IPS-11a (cell line): ENCODE results near the gene NCK2.

Experiments
- H3K4me3 ChIP-seq: one replicate; pipeline ENCODE4 v1.5.1; 2013; ENCODE audit warnings: low read depth, low read length, control low read depth

The NCK2 gene

DNA sequence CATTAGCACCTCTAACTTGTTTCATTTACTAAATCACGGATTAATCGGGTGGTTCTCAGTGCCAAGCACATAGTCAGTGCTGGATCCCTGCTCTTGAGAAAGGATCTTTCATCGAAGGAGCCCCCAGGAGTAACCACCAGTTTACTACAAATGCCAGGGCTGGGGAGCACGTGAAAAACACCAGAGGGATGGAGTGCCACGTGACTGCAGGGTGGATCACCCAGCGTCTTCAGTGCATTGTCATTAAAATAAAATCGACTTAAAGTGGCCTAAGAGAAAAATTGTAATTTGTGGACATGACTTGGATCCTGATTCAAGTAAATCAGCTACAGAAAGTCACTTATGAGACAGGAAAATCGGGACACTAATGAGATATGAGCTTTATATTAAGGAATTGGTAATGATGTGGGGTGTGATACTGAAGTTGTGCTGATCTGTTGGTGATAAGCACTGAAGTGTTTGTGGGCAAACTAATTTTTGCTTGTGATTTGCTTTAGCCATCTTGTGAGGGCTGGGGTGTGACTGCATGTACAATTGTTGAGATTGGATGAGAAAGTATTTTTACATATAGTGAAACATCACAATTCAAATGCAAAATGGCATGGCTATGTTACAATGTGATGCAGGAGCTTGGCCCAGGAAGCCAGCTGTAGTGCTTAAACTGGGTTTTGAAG, 63.8 kb downstream of the NCK2 start:
- no peak overlapping the region for H3K4me3 ChIP-seq

DNA sequence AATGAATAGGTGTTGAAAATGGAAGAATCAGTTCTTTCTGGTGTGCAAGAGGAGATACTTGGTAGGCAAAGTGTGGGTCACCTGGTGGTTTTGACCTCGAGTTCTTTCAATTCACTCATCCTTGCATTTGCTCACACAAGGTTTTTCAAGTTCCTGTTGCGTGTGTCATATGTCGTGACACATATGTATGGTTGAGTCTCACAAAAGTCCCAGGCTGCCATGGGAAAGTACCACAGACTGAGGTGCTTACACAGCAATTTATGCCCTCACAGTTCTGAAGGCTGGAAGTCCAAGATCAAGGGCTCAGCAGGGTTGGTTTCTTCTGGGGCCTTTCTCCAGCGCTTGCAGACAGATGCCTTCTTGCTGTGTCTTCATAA, 64.4 kb downstream of the NCK2 start:
- no peak overlapping the region for H3K4me3 ChIP-seq

DNA sequence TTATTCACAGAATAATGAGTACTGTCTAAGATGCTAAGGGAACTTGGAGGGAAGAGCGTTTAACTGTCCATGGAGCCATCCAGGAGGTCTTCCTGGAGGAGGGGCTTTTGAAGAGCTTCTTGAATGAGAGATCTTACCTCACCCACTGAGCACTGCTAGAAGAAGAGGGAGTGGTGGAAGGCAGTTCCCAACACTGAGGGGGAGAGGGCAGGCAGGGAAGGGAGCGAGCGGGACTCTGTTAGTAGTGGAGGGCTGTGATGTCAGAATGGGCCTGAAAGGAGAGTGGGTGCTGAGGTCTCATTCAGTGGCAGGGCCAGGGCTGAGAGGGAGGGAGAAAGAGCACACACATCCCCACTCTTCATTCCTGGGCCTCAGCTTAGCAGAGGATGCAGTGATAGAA, 65.0 kb downstream of the NCK2 start:
- no peak overlapping the region for H3K4me3 ChIP-seq

DNA sequence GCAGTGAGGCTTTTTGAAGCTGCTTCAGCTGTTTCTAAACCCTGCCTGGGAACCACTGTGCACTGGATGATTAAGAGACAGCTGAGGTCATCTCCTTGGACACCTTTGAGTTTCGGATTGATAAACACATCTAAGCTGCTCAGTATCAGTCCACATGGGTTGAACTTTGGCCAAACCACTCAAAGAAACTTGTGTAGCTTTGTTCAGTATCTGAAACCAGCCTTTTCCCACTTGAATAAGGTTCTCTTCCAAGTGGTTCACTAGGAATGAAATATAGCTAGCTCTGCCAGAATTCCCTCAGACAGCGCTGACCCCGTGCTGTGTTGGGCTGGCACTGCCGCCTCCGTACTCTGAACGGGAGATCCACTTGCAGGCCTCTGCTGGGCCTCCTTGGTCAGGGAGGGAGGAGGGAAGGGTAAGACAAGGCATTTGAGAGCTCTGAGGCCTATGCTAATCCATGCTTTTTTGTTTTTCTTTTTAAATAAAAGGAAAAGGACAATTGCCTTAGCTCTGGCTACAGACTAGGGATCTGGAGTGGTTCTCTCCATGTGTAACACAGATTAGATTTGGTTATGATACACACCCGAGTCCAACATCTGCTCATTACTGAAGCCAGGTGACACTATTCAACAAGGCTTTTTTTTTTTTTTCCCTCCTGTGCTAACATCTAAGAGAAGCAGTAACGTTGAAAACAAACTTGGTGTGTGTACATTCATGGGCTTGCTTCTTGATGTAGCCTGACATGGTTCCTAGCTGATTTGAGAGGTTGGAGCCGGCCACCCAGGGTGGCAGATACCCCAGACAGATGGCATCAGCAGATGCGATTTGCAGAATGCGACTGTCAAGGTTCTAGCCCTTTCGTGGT, 67.7 kb downstream of the NCK2 start:
- H3K4me3 ChIP-seq: no peak overlapping the region

DNA sequence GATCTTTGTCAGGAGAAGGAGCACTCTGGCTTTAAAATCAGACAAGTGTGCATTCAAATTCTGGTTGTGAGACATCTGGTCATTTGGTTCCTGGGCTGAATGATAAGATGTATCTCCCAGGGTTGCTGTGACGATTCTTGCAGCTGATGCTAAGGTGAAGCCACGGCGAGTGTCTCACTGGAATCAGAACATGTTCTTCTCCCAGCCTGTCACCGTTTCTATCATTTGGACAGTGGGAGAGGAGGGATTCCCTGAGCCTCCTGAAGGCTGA, 68.3 kb downstream of the NCK2 start:
- H3K4me3 ChIP-seq: no peak overlapping the region

DNA sequence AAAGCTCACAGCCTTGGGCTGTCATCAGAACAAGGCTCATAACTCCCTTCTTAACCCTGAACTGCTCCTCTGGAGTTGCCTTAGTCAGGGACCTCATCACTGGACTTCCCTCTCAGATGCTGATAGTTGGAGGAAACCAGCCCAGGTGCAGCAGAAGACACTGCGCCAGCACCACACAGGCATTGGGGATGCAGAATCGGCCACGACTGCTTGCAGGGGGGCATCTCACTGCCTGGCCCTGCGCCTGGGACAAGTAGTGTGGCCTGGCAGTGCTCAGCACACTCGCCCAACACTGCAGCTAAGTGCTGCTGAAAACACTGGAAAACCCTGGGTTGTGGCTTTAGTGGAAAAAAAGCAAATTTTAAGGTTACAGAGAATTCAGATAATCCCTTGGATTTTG, 68.7 kb downstream of the NCK2 start:
- H3K4me3 ChIP-seq: no peak overlapping the region

DNA sequence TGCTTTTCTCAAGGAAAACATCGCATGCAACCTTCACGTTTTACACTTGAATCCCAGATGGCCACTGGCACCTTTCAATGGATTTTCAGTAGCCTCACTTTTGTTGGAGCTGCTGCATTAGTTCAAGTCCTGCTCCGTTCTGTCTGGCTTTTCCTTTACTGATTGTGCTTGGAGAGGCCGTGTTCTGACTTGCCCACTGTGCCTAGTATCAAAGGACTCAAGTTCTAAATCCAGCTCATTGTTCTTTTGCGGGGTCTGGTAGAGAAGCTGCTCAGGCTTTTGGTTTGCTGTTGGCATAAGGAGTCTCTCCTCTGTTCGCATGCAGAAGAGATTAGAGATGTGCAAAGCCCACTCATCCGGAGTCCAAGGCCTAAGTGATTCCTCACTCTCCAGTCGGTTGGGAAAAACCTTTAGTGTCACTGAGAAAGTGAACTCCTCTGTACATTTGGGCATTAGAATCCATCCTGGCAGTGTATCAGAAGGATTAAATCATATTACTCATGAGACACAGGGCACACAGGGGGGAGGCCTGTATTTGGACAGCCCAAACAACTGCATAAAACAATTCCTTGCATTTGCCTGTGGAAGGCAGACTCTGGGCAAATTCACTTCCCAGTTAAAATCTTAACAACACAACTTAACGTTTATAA, 69.7 kb downstream of the NCK2 start:
- no peak overlapping the region for H3K4me3 ChIP-seq

DNA sequence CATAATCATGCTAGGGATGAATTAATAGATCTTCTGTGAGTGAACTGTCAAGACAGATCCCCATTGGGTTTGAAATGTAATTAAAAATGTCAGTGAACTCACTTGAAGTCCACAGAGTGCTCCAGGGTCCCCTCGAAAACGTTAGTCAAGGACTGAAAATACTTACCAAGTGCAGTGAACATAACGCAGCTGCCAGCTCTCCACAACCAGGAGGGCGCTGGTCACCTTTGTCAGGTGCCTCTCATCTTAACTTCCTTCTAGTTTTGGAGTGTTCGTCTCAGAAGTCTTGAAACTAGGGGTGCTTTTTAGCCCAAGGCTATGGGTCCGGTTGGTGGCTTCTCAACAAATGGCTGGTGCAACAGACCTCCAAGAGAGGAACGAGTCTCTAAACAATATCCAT, 70.7 kb downstream of the NCK2 start:
- no peak overlapping the region for H3K4me3 ChIP-seq

DNA sequence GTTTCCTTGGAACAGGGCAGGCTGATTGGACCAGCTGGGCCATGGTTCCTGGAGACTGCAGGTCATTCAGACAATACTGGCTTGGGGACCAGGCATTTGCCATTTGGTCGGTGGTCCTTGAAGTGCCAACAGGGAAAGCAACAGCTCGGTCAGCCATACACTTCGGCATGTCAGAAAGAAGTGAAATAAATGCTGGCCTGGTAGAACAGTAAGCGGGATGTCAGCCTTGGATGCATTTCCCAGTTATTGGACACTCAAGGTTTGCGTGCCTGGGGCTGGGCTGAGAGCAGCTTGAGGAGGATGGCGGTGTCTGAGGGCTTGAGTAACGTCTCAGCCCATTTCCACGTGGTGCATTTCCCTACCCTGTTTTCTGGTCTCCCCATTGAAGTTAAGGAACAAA, 75.4 kb downstream of the NCK2 start:
- H3K4me3 ChIP-seq: no peak overlapping the region

DNA sequence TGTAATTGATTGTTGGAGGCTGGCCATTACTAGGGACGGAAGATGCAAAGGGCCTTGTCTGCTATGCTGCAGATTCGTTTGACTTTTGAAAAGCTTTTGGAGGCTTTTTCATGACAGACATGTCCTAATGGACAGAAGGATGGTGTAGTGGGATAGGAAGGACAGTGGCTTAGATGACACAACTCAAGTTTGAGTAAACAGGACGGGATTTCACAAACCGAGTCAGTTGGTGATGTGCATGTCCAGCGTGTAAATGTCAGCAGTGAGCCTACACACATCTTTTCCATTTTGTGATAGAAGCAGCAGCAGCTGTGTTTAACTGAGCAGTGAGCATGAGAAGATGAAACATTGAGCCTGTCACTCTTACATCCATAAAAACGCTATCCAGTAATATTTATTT, 76.0 kb downstream of the NCK2 start:
- no peak overlapping the region for H3K4me3 ChIP-seq

DNA sequence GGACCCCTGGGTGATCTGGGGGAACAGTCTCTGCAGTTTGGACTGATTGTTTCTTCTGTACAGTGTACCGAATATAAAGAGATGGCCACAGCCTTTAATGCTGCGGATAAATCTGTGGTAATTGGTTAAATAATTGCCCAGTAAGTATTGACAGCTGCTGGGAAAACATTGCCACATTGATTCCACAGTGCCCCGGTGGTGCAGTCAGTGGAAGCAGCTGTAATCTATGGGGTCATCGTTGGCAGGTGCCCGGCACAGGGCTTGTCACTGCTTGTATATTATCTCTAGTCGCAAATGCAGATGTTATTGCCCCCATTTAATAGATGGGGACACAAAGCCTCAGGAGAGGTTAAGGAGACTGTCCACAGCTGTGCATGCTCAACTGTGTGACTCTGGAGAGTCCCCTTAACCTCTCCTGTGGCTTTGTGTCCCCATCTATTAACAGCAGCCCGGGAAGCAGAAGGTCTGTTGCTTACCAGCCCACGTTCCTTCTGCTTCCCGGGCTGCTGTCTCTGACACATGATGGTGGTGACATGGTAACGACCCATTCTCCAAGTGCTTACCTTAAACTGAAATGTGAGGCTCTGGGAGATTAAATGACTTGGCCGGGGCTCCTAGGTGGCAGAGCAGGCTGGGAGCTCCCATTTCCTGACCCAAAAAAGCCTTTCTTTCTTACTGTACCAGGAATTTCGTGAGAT, 76.9 kb downstream of the NCK2 start:
- H3K4me3 ChIP-seq: no peak overlapping the region

DNA sequence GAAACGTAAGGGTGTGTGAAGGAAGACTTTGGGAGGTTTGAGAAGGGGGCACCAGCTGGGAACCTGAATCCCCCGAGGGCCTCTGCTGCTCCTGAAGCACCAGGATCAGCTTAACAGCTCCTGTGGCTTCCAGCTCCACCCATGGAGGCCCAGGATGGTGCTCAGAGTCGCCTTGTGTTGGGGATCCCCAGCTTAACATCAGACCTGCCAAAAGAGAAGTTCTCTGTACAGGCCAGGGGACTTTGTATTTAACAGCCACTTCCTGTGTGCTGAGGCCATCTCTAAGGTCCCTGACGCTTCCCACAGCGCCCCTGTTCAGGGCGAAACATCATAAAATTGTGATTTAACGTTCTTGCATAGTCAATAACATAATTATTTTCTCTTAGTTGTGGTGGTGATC, 77.5 kb downstream of the NCK2 start:
- no peak overlapping the region for H3K4me3 ChIP-seq

DNA sequence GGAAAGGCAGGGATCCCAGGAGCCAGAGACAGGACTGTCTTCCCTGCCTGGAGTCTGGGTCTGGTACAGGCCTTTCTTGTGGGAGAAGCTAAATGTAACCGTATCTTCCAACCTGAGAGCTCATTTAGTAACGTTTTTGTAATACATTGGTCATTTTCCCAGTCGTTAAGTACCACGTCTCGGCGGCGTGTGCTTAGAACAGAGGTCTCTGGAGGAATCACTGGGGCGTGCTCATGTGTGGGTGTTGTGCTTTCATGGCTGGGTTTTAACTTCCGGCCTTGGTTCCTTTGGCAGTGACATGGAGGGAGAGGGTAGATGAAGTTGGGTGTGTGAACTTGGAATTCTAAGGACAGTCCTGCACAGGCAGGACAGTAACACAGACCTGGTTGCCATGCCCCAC, 79.7 kb downstream of the NCK2 start:
- H3K4me3 ChIP-seq: no peak overlapping the region

DNA sequence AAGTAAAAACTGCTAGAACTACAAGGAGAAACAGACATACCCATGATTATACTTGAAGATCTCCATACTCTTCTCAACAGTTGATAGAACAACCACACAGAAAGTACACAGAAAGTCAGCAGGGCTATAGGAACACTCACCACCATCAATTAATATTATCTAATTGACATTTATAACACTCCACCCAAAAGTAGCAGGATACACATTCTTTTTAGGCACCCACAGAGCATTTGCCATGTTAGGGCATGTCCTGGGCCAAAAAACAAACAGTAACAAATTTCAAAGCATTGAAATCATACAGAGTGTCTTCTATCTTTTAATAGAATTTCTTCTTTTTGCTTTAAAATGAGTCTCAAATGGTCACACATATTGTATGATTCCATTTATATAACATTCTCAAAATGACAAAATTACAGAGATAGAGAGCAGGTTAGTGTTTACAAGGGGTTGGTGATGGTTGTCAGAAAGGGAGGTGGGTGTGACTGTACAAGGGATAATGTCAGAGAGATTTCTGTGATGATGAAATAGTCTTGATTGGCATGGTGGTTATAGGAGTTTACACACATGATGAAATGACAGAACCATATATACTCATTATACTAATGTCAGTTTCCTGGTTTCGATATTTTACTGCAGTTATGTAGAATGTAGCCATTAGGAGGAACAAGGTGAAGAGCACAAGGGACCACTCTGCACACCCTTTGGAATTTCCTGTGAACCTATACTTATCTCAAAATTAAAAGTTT, 82.8 kb downstream of the NCK2 start:
- no peak overlapping the region for H3K4me3 ChIP-seq

DNA sequence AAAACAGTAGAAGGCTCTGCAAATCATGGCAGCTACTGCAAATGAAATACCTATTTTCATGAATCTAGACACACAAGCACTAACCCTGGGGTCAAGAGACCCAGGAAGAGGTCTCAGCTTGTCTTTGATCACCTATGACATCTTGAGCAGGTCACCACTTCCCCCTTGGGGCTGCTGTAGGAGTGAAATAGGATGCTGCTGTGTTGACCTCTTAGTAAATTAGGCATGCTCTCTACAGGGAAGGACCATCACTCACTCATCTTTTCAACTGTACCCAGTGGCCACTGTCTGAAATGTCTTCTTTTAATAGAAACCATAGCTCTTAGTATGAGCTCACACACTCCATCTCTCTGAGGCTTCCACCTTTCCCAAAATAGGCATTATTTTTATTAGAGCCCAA, 83.8 kb downstream of the NCK2 start:
- no peak overlapping the region for H3K4me3 ChIP-seq

DNA sequence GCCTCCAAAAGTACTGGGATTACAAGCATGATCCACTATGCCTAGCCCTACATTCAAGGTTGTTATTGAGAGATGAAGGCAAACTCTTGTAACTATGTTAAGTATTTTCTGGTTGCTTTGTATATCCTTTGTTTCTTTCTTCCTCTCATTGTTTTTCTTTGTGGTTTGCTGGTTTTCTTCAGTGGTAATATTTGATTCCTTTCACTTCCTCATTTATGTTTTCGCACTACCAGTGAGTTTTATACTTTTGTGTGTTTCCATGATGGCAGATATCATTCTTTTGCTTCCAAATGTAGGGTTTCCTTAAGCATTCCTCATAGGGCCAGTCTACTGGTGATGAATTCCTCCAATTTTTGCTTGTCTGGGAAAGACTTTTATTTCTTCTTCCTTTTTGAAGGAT, 90.2 kb downstream of the NCK2 start:
- no peak overlapping the region for H3K4me3 ChIP-seq

DNA sequence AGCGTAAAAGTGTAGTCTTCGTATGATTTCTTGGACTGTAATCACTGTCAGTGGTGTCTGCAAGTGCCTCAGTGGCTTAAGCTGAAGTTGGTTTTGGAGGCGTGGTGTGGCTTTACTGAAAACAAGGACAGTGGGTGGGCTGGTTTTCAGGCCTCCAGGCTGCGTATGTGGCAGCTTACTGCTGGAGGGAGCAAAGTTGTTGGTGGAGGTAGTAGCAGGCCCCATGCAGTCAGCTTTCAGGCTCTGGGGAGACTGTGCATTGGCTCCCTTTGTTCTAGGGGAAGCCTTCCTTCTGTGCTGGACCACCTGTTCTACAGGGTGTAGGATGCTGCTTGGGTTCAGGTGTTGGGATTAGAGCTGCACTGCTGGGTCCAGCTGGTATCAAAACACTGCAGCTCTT, 91.6 kb downstream of the NCK2 start:
- no peak overlapping the region for H3K4me3 ChIP-seq

DNA sequence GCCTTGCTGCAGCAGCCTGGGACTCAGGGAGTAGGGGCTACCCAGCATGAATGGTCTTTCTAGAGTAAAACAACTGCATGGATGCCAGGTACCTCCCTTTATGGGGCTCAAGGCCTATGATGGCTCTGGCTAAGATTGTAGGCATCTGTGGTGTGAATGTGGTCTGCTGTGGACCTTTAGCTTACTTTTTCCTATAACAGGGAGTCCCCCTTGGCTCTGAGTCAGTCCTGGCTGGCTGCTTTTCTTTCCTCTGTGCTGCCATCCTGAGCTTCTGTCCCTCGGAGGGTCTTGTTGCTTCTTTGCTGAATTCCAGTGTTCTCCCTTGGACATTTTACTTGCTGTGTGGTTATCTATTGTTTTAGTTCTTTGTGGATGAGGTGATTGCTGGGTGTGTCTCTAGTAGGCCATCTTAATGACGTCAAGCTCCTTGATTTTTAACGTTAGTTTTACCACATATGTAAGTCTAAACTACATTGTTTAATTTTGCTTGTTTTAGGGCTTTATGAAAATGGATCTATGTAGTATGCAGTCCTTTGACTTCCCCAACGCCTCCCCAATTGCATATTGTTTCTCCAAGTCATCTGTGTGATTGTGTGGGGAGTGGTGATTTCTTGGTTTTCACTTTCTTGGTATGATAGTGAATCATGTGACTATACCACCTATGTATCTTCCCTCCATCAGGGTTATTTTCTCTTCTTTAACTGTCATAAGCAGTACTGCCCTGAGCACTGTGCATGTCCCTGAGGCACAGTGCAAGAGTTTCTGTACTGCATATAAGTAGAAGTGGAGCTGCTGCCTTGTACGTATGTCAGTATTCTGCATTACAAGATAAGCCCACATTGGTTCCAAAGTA, 92.4 kb downstream of the NCK2 start:
- no peak overlapping the region for H3K4me3 ChIP-seq

DNA sequence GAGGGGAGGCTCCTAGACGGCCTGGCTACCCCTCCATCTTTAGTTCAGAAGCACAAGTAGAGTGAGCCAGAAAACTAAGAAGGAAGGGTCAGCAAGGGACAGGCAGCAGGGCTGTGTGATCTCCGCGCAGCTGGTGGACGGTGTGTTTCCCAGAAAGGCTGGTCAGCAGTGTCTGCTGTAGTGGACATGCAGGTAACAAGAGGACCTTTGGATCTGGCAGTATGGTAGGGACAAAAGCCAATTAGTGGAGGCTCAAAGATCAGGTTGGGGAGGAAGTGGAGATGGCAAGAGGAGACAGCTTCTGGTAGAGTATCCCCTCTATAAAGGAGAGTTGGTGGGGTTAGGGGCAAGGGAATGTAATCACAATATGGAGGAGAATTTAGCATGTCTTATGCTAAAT, 95.1 kb downstream of the NCK2 start:
- H3K4me3 ChIP-seq: no peak overlapping the region

DNA sequence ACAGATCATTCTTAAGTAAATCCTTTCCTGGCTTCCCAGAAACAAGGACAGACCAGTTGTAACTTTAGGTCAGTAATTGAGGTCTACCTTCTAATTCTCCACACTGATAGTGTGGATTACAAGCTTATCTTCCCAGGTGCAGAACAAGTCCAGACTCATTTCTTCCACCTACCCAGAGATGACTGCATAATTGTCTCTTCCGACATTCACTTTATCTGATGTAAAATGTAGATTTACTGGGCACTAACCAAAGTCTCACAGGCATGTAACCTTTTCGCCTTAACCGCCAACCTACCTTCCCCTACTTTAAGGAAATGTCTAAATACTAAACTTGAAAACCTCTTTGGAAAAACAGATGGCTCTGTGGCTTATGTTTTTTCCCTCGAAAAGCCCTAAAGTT, 96.2 kb downstream of the NCK2 start:
- H3K4me3 ChIP-seq: no peak overlapping the region
